ENCODE data around the gene SOHLH1.

- TF ChIP-seq CTCF (IDR thresholded peaks at IDR 0.05) (no peak), POLR2AphosphoS5 (IDR thresholded peaks at IDR 0.05) (no peak), POLR2A (IDR thresholded peaks at IDR 0.05) (no peak), EP300 (IDR thresholded peaks at IDR 0.05) (no peak)
These were observed 6.1 kb upstream of the SOHLH1 start for GRCh38 chr9:135705376-135705775.
